HG03135 (cell line): ENCODE measurements around the gene PCDHA1.

Source experiments
- ATAC-seq: cut with Tn5 transposase; IDR thresholded peaks from one replicate; pipeline ENCODE4 v1.9.1; 2021; ENCODE audit warnings: mild to moderate bottlenecking, moderate library complexity; ENCODE audit not compliant: unreplicated experiment

The PCDHA1 gene

DNA sequence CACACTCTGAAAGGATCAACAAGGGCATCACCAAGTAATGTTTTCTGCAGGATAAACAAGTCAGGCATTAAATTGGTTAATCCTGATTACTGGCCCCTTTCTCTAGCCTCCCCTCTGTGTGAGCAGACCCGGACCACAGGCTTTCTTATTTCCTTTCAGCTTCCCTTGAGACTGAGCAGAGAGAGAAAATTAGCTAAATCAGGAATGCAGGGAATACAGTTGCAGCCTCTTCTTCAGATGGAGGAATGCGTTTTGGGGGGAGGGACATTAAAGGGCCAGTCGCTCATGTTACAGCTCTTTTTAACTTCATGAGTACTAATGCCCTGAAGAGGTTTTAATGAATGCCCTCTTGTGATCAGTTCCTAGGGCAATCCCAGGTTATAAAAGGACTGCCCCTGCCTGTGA, 200.2 kb downstream of the PCDHA1 start:
- no peak for ATAC-seq

DNA sequence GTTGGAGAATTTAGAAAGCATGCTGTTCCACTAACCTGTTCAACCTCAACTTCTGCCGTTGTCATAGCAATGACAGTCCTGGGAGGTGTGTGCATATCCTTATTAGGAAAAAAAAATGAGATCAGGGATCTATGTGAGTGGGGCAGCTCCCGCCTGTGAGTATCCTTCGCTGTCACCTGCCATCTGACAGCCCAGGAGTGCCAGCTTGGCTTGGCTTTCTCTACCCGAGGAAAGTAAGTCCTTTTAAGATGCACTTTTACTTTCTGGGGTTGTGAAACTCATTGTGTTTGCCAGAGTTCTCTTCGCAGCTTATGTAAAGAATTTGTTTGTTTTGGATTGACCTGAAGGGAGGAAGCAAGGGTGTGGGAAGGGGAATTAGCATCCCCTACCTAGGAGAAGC, 202.2 kb downstream of the PCDHA1 start:
- no peak for ATAC-seq

DNA sequence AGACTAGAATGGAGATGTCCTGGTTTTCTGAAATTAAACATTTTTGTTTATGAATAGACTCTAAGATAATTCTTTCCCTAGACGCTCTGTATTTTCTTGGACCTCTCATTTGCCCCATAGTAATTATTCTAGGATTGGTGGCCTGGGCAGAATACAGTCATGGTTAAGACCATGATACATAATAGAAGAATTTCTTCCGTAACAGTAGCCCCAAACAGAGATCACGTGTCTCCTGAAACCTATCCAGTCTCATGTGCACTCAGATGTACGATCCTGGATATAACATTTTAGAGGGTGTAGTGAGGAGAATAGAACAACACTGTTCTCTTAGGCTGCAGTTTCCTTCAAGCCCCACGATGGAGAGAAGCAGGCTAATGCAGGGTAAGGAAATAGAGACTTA, 202.7 kb downstream of the PCDHA1 start:
- ATAC-seq = no peak

DNA sequence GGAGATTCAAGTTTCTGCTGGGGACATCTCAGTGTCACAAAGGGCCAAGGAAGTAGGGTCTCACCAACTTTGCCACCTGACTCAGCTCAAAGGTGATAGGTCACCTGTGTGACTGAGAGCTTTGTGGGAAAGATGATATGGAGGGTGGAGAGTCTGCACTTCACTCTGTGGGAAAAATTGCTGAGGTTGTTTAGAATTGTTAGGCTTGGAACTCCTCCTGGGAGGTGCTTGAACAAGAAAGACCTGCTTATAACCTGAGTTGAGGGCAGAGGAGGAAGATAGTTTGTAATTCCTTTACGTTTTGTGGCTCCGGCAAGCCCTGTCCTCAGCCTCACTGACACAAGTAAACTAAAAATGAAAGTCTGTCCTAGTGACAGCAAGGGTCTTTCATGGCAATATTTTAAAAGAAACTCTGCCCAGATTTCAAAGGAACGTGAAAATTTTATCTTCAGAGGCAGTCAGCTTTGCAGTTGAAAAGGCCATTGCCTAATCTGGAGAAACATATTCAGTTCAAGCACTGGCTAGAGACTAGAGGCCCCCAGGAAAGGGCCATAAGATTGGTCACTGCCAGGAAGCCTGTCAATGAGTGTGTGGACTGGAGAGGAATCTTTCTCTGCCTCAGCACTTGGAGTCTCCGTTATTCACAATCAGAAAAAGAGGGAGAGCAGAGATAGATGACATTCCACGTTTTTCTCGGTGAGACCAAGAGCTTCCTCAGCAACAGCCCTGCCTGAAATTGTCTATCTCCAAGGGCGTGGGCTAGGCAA, 203.5 kb downstream of the PCDHA1 start:
- no peak for ATAC-seq

DNA sequence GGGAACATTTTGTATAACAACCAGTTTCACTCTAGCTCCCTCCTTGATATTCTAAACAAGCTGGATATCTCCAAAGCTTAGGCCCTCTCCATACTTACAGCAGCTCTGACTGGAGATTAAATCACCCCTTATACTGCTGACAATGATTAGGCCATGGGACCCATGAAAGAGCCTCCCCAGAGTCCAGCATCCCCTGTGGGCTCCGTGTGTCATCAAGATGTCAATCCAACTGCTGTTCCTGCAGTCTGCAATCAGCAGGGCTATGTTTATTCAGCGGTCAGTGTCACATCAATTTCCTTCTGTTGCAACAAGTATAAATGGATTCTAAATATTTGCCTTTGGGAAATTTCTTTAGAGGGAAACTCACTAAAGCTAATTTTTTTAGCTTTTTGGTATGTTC, 206.9 kb downstream of the PCDHA1 start:
- no peak for ATAC-seq

DNA sequence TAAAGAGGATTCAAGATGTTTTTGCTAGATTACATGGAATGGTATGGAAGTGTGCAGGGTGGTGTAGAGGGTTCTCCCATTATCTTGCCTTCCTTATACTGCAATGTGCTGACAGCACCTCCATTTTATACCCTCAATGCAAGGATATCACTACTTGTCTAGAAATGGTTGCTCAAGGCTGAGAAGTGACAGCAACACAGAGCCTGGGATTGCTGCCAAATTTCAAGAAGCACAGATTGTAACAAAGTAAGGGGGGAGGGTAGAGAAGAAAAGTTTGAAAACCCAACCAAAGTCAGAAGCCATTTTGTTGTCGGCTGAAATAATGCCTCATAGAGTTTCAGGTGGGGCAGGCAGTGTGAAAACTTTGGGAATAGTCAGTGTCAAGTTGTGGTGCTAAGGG, 210.1 kb downstream of the PCDHA1 start:
- ATAC-seq = no peak

DNA sequence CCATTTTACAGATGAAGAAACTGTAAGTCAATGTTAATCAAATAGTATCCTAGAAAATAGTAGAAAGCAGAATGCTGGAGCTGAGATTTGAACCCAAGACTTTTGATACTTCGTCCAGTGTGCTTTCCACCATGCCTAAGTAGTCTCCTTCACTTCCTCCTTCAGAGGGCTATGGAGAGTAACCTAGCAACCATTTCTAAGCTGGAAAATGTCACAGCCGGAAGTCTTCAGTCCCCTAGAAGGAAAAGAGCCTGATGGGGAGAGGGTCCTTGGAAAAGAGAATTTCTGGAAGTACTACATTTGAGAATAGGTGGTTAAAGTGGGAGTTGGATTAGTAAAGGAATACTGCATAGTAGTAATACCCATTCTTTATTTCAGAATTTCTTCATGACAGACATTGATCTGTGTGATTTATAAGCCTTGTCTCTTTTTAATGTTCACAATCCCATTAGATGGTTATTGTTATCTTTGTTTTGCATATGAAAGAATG, 213.0 kb downstream of the PCDHA1 start:
- ATAC-seq = no peak

DNA sequence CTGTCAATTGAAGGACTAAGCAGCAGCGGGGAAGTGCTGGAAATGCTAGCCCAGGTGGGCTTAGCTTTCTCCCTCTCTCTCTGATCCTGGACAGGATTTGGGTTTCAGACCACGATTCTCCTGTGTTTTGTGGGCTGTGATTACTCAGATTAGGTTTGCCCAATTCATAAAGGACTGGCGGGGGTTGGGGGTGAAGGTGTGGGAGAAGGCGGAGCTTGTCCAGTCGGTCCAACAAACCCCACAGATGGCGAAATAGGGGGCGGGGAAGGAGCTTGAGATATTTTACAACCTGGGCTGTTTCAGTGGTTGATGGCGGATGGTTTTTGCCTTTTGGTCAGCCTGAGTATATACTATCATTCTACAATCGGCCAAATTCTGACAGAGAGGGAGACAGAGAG, 215.5 kb downstream of the PCDHA1 start:
- ATAC-seq = no peak

DNA sequence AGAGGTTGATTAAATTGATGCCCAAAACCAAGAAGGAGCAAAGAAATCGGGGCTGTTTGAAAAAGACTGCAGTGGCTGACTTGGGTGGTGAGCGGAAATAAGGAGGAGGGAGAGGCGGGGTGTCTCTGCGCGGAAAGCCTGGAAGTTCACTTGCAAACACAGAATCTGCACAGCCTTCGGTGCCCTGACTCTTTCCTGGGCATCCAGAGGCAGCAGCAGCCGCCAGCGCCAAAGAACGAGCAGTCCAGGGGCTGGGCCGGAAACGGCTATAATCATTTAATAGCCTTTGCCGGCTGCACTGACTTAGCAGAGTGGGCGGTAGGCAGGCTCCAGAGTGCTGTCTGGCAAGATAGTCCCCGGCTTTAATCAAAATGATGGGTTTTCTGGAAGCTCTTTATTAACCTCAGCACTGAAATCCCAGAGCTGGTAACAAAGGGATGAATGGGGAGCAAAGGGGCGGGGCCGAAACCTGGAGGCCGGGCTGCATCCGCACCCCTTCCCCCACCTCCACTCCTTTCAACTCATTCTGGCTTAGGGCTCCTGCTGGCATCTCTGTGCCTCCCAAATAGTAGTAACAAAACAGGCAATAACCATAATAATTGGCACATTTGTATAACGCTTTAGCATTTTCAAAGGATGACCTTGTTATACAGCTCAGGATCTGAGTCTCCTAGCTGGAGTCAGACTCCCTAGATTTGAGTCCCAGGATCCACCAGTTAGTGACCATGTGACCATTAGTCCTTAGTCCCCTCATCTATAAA, 216.1 kb downstream of the PCDHA1 start:
- ATAC-seq = no peak

DNA sequence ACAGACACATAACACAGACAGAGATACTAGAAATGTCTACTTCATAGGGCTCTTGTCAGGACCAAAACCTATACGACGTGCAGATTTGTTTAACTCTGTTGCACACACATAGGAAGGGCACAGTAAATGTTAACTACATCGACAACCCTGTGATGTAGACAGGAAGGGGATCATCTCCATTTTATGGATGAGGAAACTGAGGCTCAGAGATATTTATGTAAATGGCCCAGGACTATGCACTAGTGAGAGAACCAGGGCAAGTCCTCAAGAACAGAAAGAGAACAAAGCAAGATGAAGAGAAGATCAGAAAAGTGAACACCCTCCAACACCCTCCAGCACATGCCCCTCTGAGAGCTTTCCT, 216.6 kb downstream of the PCDHA1 start:
- ATAC-seq = no peak

DNA sequence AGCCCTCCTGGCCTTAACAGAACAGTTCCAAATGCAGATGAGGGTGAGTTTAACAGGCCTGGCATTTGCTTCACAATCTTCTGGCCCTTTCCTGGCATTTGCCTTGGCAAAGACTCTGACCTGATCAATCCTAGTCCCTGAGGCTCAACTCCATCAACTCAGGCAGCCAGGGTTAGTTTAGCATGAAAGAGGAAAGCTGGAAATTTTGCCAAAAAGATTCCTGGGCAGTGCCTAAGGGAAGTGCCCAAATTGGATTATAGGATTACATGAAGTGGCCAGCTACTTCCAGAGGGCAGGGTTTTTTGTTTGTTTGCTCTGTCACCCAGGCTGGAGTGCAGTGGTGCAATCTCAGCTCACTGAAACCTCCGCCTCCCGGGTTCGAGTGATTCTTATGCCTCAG, 217.1 kb downstream of the PCDHA1 start:
- ATAC-seq = no peak

DNA sequence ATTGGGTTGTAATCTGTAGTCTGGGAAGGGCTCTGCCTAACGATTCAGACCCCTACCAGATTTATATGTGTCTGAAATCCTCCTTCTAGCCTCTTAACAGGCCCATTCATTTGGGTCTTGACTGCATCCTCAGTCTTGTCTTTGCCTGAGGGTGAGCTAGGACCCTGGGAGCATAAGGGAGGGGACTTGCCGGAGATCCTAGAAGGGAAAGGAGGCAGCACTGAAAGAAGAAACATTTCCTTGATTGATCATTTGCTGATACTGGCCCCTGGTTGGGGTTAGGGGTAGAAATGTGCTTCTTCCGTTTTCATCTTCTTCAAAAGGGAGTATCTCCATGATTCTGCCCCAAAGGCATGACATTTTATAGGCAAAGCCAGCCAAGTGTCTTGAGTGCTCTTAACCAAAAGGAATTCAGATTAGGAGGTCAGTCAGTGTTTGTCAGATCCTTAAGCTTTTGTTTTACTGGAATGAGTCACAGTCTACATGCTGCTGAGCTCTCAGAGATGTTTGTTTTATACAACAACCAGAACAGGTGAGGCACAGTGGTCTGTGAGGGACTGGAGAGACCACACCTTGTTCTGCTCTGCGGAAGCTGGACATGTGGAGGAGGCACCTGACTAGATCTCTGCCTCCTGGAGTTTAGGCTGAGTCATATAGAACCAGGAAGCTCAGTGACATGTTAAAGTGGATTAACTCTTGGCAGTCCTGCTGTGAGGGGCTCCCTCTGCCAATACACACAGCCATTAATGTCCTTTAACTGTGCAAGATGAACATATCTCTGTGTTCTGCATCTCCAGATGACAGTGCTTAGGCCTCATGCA, 218.1 kb downstream of the PCDHA1 start:
- ATAC-seq = no peak

DNA sequence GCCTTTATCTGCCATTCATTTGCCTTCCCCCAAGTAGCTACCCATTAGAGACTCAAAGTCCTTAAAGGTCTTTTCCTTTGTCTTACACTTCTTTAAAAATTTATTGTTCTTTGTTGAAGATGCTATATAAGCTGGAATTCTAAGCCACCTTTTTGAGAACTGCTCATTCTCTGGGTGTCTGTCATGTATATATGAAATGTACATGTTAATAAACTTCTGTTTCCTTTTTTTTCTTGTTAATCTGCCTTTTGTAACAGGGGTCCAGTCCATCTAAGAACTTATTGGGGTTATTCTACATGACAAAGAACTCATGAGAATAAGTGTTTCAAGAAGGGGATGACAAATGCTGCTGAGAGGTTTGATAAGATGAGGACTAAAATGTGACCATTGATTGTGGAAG, 221.9 kb downstream of the PCDHA1 start:
- ATAC-seq = no peak

DNA sequence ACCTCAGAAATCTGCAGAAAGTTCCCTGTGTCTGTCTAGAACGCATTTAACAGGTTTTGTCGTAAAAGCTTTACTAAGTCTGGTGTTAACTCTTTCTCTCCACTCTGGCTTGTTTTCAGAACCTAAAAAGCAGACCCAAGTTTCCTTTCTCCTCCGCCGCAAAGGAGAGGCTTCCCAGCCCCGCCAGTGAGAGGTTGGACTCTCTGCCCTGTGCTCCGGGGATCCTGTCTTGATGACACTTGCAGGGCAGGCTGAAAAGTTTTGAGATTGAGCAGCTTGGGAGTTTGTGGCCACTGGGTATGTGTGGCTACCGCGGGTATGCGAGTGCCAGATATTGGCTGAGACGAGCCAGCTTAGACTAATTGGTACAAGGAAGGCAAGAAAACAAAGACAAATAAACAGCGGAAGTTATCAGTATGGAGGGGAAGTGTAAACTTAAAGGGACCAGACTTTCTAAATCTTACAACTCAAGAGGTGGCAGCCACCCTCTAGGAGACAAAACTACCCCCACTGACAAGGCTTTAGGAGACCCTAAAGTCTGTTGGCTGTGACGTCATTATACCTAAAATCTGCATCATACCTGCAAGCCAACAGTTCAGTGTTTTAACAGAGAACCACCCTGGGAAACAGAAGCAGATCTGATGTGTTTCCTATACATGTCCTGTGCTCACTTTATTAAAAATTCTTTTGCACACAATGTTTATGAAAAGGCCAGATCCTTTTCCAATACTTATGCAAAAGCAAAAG, 224.3 kb downstream of the PCDHA1 start:
- ATAC-seq = no peak

DNA sequence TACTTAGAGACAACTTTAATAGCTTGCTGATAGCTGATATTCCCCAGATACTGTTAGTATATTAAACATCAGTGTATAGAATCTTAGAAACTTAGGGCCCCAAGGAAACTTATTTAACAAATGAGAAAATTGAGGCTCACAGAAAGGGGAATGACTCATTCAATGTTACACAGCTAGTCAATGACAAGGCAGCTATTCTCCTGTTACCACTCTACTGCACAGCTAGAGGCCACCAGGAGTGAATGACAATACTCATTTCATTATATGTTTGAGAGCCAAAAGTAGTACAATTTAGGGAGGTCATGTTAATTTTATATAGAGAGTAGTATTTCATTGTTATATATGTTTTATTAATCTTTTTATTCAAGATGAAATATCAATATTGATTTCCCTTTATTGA, 232.0 kb downstream of the PCDHA1 start:
- no peak for ATAC-seq

DNA sequence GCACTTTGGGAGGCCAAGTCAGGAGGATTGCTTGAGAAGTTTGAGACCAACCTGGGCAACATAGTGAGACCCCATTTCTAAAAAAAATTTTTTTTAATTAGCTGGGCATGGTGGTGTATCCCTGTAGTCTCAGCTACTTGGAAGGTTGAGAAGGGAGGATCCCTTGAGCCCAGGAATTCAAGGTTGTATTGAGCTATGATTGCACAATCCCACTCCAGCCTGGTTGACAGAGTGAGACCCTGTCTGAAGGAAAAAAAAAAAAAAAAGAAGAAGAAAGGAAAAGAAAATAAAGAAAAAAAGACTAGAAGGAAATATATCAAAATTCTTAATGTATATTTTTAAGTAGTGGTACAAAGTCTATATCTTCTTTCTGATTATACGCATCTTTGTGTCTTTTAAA, 236.4 kb downstream of the PCDHA1 start:
- no peak for ATAC-seq

DNA sequence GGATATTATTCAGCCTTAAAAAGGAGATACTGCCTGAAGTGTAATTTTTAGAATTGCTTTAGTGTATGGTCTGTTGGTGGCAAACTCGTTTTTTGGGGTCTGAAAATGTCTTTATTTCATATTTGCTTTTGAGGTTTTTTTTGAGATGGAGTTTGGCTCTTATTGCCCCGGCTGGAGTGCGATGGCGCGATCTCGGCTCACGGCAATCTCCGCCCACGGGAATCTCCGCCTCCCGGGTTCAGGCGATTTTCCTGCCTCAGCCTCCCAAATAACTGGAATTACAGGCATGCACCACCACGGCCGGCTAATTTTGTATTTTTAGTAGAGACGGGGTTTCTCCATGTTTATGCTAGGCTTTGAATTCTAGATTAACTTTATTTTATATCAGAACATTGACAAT, 245.1 kb downstream of the PCDHA1 start:
- no peak for ATAC-seq

DNA sequence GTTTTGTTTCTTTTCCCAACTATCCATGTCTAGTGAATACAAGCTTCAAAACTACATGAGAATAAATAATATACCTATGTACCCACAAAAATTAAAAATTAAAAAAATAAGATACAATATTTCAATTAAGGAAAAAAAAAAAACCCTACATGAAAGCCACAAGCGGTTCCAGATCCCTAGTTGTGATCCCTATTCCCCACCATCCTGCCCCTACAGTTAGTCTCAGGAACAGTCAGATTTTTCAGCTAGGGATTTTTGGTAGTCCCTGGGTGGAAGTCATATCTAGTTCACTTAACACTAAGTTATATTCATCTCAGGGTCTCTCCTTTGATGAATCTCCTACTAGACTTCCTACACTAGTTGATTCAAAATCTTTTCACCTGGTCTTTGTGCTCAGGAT, 246.7 kb downstream of the PCDHA1 start:
- ATAC-seq = no peak

DNA sequence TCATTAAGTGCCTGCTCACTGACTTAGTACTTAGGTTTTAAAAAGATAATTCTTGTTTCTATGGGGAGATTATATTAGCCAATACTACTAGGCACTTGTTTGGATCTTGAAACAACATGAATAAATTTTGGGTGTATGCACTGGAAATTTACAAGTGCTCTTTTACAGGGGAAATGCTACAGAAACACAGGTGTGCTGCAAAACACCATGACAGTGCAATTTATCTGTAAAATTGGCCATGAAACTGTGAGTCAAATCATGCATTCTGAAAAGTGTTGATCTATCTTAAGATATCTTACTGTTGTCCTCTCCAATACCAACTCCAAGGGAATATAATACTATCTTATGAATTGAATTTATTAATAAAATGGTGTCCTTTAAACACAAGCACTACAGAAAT, 253.1 kb downstream of the PCDHA1 start:
- no peak for ATAC-seq

DNA sequence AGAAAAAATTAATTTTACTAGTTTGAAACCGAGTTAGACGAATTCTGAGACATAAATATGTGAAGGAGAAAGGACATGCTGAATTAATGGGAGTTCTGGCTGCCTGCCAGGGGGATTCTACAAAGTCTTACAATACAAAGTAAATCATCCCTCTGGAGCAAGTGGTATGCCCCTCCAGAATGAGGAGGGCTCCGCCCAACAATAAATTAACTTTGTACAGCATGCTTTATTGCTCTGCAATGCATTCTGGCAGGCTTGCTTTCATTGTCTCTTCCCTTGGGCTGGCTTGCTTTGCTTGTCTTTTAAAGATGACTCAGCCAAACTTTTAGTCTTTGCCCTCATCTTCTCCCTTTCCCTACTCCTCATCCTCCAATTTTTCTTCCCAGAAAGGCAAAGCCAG, 253.6 kb downstream of the PCDHA1 start:
- ATAC-seq = no peak
